Skeletal muscle satellite cell (primary cell): Measurements from ENCODE around the gene BHLHA9.

Experiments
- H3K27me3 ChIP-seq: 2 replicates; pipeline ENCODE4 v1.7.0; 2013; ENCODE audit warnings: low read length; ENCODE audit not compliant: control insufficient read depth, insufficient read depth
- H3K36me3 ChIP-seq: 2 replicates; pipeline ENCODE4 v1.7.0; 2013; ENCODE audit warnings: mild to moderate bottlenecking, control low read depth, low read length; ENCODE audit not compliant: insufficient read depth
- H3K4me1 ChIP-seq: 2 replicates; pipeline ENCODE4 v1.7.0; 2013; ENCODE audit warnings: low read length; ENCODE audit not compliant: control insufficient read depth, insufficient read depth
- H3K4me2 ChIP-seq: 2 replicates; pipeline ENCODE4 v1.7.0; 2013; ENCODE audit warnings: mild to moderate bottlenecking, low read length
- H3K4me3 ChIP-seq: 2 replicates; pipeline ENCODE4 v1.7.0; 2013; ENCODE audit warnings: low read length
- H3K9ac ChIP-seq: 2 replicates; pipeline ENCODE4 v1.7.0; 2013; ENCODE audit warnings: mild to moderate bottlenecking, low read depth, low read length, moderate library complexity
- H3K9me3 ChIP-seq: replicated peaks from 2 replicates; pipeline ENCODE4 v1.7.0; 2013; ENCODE audit warnings: mild to moderate bottlenecking, control low read depth, low read length

The BHLHA9 gene

GRCh38 chr17:1280652-1281051 lies 10.4 kb downstream of the BHLHA9 start:
- Histone ChIP-seq H3K4me1 (no peaks in the 10 kb centered on the region), H3K4me2 (no peak overlapping the region), H3K4me3 (no peak overlapping the region), H3K9ac (no peak overlapping the region), H3K27me3 (peaks cover 38% of the 10 kb centered on the region), H3K36me3 (no peaks in the 10 kb centered on the region), H3K9me3 (no peaks in the 10 kb centered on the region)

DNA sequence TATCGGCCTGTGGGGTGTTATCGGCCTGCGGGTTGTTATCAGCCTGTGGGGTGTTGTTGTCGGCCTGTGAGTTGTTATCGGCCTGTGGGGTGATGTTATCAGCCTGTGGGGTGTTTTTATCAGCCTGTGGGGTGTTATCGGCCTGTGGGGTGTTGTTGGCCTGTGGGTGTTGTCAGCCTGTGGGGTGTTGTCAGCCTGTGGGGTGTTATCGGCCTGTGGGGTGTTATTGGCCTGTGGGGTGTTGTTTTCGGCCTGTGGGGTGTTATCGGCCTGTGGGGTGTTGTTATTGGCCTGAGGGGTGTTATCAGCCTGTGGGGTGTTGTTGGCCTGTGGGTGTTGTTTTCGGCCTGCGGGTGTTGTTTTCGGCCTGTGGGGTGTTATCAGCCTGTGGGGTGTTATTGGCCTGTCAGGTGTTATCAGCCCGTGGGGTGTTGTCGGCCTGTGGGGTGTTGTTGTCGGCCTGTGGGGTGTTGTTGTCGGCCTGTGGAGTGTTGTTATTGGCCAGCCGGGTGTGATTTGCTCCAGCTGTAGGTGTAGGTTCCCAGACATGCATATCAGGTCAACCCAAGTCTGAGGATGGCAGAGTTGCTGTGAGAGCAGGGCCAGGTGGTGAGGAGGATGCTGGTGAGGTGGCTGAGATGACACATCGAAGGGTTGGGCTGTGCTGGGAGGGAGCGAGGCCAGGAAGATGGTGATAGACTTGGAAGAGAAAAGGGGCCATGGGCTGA lies 16.3 kb downstream of the BHLHA9 start:
- peaks cover 11% of the 10 kb centered on the region for H3K27me3 ChIP-seq
- H3K4me2 ChIP-seq, result no peak overlapping the region
- no peaks in the 10 kb centered on the region for H3K4me1 ChIP-seq
- H3K36me3 ChIP-seq, result no peaks in the 10 kb centered on the region
- no peaks in the 10 kb centered on the region for H3K9me3 ChIP-seq
- no peak overlapping the region for H3K4me3 ChIP-seq
- H3K9ac ChIP-seq, result no peak overlapping the region

- no peaks in the 10 kb centered on the region for H3K9me3 ChIP-seq
- no peaks in the 10 kb centered on the region for H3K4me1 ChIP-seq
- no peak overlapping the region for H3K9ac ChIP-seq
- peaks cover 10% of the 10 kb centered on the region for H3K27me3 ChIP-seq
- H3K4me3 ChIP-seq, result no peak overlapping the region
- no peaks in the 10 kb centered on the region for H3K36me3 ChIP-seq
- no peak overlapping the region for H3K4me2 ChIP-seq
Observed at GRCh38 chr17:1289695-1290094, 19.5 kb downstream of the BHLHA9 start.

- peaks cover 12% of the 10 kb centered on the region for H3K27me3 ChIP-seq
- no peak overlapping the region for H3K9ac ChIP-seq
- H3K4me2 ChIP-seq, result no peak overlapping the region
- H3K9me3 ChIP-seq, result no peaks in the 10 kb centered on the region
- no peaks in the 10 kb centered on the region for H3K4me1 ChIP-seq
- H3K4me3 ChIP-seq, result no peak overlapping the region
- no peaks in the 10 kb centered on the region for H3K36me3 ChIP-seq
Observed at GRCh38 chr17:1290676-1291075, 20.4 kb downstream of the BHLHA9 start.

DNA sequence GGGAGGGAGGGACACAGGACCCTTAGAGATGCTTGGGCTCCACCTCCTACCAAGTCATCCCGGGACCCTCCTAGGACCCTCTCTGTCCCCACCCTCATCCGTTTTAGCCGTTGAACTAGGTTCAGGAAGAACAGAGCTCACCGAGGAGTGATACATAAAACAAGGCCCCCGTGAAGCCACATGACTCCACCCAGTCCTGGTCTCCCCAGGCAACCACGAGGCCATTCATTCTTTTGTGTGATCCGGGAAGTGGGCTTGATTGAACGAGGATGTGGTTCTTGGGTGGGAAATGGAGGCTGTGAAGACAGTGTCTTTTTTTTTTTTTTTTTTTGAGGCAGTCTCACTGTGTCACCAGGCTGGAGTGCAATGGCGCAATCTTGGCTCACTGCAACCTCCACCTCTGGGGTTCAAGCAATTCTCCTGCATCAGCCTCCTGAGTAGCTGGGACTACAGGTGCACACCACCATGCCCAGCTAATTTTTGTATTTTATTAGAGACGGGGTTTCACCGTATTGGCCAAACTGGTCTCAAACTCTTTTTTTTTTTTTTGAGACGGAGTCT lies 24.0 kb downstream of the BHLHA9 start:
- Histone ChIP-seq H3K9ac (no peak overlapping the region), H3K36me3 (no peaks in the 10 kb centered on the region), H3K4me1 (no peaks in the 10 kb centered on the region), H3K27me3 (peaks cover 39% of the 10 kb centered on the region), H3K4me3 (no peak overlapping the region), H3K4me2 (no peak overlapping the region), H3K9me3 (no peaks in the 10 kb centered on the region)

- Histone ChIP-seq H3K4me2 (no peak overlapping the region), H3K9me3 (no peaks in the 10 kb centered on the region), H3K4me1 (no peaks in the 10 kb centered on the region), H3K27me3 (peaks cover 61% of the 10 kb centered on the region), H3K9ac (no peak overlapping the region), H3K4me3 (no peak overlapping the region), H3K36me3 (no peaks in the 10 kb centered on the region)
Observed at GRCh38 chr17:1298606-1299005, 28.4 kb downstream of the BHLHA9 start.

DNA sequence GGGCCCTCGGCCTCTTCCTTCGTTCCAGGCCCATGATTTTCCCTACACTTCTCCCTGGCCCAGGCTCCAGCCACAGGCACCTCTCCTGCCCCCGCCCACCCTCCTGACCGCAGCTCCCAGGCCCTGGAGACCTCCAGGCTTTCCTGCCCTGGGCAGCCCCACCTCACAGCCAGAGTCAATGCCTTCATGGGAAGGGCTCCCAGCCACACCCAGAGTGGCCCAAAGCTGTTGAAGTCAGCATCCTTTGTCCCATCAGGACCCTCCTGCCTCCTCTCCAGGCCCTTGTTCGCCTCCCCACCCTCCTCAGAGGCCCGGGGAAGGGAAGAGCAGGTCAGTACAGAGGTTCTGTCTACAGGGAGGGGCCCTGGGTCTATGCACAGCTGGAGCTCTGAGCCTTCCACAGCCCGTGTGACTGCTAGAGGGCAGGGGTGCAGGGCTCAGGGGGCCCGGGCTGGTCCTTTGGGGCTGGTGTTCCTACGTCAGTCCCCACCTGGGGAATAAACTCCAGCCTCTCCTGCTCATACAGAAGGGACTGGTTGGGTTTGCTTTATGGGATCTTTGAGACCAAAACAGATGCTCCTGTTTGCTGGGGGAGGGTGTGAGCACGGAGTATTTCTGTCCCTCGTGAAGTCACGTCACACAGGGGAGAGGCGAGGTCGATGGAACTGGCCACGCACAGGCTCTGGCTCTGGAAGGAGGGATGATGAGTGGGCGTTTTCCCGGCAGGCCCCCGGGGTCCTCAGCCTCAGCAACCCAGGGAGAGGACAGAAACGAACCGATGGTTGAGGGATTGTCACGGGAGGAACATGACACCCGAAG lies 29.5 kb downstream of the BHLHA9 start:
- Histone ChIP-seq H3K27me3 (peaks cover 67% of the 10 kb centered on the region), H3K36me3 (no peaks in the 10 kb centered on the region), H3K4me3 (no peak overlapping the region), H3K4me2 (no peak overlapping the region), H3K9me3 (no peaks in the 10 kb centered on the region), H3K4me1 (no peaks in the 10 kb centered on the region), H3K9ac (no peak overlapping the region)

DNA sequence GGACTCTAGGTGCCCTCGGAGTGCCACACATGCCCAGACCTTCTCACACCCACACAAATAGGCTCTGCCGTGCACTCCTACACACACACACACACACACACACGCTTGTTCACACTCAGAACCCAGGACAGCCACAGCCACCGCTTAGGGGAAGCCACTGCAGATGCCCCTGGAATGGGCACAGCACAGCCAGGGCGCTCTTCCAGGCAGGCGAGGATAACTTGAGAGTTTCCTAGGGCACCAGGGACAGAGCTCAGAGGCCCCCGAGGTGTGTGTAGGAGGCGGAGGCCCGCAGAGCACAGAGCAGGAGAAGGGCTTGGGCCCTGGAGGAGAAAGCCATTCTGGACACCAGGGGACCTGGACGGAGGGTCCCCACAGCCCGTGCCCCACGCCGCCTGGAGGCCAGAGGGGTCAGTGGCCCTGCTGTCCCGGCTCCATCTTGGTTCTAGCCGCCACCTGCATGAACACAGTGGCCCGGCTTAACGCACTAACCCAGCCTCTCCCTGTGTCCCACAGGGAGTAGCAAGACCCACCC lies 30.2 kb downstream of the BHLHA9 start:
- Histone ChIP-seq H3K4me2 (no peak overlapping the region), H3K4me1 (no peaks in the 10 kb centered on the region), H3K36me3 (no peaks in the 10 kb centered on the region), H3K9ac (no peak overlapping the region), H3K9me3 (no peaks in the 10 kb centered on the region), H3K4me3 (no peak overlapping the region), H3K27me3 (peaks cover 67% of the 10 kb centered on the region)

DNA sequence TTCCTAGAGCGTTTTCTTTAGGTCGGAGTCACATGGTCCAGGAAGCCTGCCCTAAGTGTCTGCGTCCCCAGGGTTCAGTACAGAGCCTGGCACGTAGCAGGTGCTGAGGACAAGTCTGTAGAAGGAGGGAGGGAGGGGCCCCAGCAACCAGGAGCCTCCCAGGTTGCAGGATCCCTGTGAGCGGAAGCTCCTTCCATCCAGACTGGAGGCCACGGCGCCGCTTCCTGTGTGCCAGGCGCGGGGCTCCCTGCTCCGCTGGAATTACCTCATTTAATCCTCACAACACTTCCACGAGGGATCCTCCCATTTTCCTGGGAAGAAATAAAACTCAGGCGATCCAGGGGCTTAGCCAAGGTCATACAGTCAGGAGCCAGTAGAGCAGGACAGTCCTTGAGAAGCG lies 31.3 kb downstream of the BHLHA9 start:
- H3K9ac ChIP-seq, result no peak overlapping the region
- H3K9me3 ChIP-seq, result no peaks in the 10 kb centered on the region
- H3K27me3 ChIP-seq, result peaks cover 65% of the 10 kb centered on the region

DNA sequence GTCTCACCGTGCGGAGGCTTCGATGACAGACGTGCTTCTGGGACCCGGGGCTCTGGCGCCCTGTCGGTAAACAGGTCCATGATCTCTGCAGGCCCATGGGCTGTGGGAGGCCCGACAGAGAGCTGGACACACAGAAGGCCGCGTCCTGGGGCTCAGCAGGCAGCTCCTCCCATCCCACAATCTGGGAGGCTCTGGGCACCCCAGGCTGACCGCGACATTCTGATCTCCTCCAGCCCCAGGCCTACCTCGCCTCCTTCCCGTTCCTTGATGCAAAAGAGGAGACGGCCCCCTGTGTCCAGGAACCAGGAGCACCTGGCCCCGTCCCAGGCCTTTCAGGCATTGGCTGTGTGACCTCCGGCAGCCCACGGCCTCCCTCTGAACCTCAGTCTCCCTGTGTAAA lies 32.5 kb downstream of the BHLHA9 start:
- no peak overlapping the region for H3K9ac ChIP-seq
- H3K36me3 ChIP-seq, result no peaks in the 10 kb centered on the region
- H3K4me1 ChIP-seq, result no peaks in the 10 kb centered on the region
- no peak overlapping the region for H3K4me3 ChIP-seq
- no peak overlapping the region for H3K4me2 ChIP-seq
- peaks cover 58% of the 10 kb centered on the region for H3K27me3 ChIP-seq
- no peaks in the 10 kb centered on the region for H3K9me3 ChIP-seq

More for the DNA sequence above, 31.3 kb downstream of the BHLHA9 start:
- Histone ChIP-seq H3K4me3 (no peak overlapping the region), H3K36me3 (no peaks in the 10 kb centered on the region), H3K4me1 (no peaks in the 10 kb centered on the region), H3K4me2 (no peak overlapping the region)

GRCh38 chr17:1304522-1304921 lies 34.3 kb downstream of the BHLHA9 start:
- H3K9me3 ChIP-seq, result no peaks in the 10 kb centered on the region
- no peak overlapping the region for H3K9ac ChIP-seq
- H3K36me3 ChIP-seq, result no peaks in the 10 kb centered on the region
- H3K4me3 ChIP-seq, result no peak overlapping the region
- no peaks in the 10 kb centered on the region for H3K4me1 ChIP-seq
- H3K27me3 ChIP-seq, result peaks cover 43% of the 10 kb centered on the region
- H3K4me2 ChIP-seq, result no peak overlapping the region
